Pancreas (tissue), 10 donors: ENCODE measurements around the gene FCAMR. TPM values are rescaled to one million over a fixed set of nuclear protein-coding genes. Genes with fewer than 3 reads are reported as not detected.
A peak's percentile ranks its signal among the peaks of the same experiment; 100 is the strongest.

ENCODE experiments used
- ATAC-seq, 4 donors: fragments of 200-7000 bp; cut with Tn5 transposase; one replicate each; pipeline versions ENCODE4 v1.8.0 to v1.9.1; 2020; ENCODE audit warnings: mild to moderate bottlenecking in 4 of 4, moderate library complexity in 4 of 4
- DNase-seq, 6 donors: peaks; one replicate each; pipeline ENCODE4 v3.0.0-alpha.2; 2020
- FAIRE-seq: peaks from 2 replicates; lab custom pipeline; 2012; peaks lifted over from hg19 to GRCh38; lab: Jason Lieb, UNC
- H3K27ac ChIP-seq, 4 donors: fragments of 200-600 bp; sonication (generic); 1 replicate in 3 of 4; 2 replicates in 1 of 4; pipeline versions ENCODE4 v1.5.0 to v1.8.0; 2020
- H3K27me3 ChIP-seq, 4 donors: fragments of 200-600 bp; one replicate each; pipeline ENCODE4 v1.8.0; 2021
- H3K36me3 ChIP-seq, 3 donors: fragments of 200-600 bp; sonication (generic) in 1 of 3; one replicate each; pipeline versions ENCODE4 v1.5.0 to v1.8.0; 2020 to 2021
- H3K4me1 ChIP-seq, 3 donors: fragments of 200-600 bp; one replicate each; pipeline ENCODE4 v1.8.0; 2021
- H3K4me3 ChIP-seq, 4 donors: fragments of 200-600 bp; sonication (generic) in 2 of 4; one replicate each; pipeline versions ENCODE4 v1.5.0 to v1.8.0; 2020 to 2021
- H3K9me3 ChIP-seq, 4 donors: fragments of 200-600 bp; one replicate each; pipeline ENCODE4 v1.8.0; 2021
- CTCF ChIP-seq, 4 donors: fragments of 200-600 bp; sonication (generic) in 3 of 4; IDR thresholded peaks; one replicate each; pipeline versions ENCODE4 v1.5.0 to v1.8.0; 2021; ENCODE audit warnings: antibody characterized with exemption in 4 of 4
- WGBS, 2 donors: extraction: QIAGEN DNeasy Blood & Tissue Kit; methylation state at CpG; one replicate each; pipeline ENCODE4 v1.1.7; 2013; 5-methylcytosine and 5-hydroxymethylcytosine counted together
- intact Hi-C, 3 donors: fragments of 100-400 bp; cut with DNase I; formaldehyde crosslinking; loops; one replicate each; pipeline versions ENCODE4 v1.11.1 to v1.14.2; 2022
- polyA plus RNA-seq, 2 donors: library from polyadenylated mRNA; stranded (reverse); fragments of 200-250 nt; gene quantifications; one replicate each; pipeline ENCODE4 v1.2.3, GENCODE V29; 2013
- total RNA-seq, 6 donors: library from RNA; stranded (reverse); fragmentation: NEBNext Ultra II Directional in 4 of 6; extraction: Animal tissue kit (Norgen Biotek cat#: 25700) in 4 of 6; gene quantifications; one replicate each; pipeline versions ENCODE4 v1.2.1 to v1.2.4, GENCODE V29; 2021 to 2023
- donor health status: healthy with polysubstance abuse.
- donor health status: DM: no; HTN: no; CAD: no; lungs with moderate emphysema.
- donor health status: DM: no; HTN: no; CAD: no.
- donor health status: control.
- donor health status: control.
- donor health status: Bipolar disorder and iron deficiency.
- donor health status: DM: yes; HTN: yes; CAD: no.
- donor health status: DM: no; HTN: no; CAD: no.
- donor health status: DM: no; HTN: no; CAD: no.
- donor health status: DM: yes; HTN: yes; CAD: no.

Gene FCAMR
- total and polyA plus RNA-seq, 8 donors = not detected

- Histone ChIP-seq H3K27ac (peak overlapping the region; percentile 59 to 93 (median 74)), H3K4me1 (peaks cover 0 to 27% (median 7%) of the 10 kb centered on the region in 3 donors), H3K9me3 (no peaks in the 10 kb centered on the region), H3K36me3 (no peaks in the 10 kb centered on the region), H3K4me3 (peak overlapping the region; percentile 23 to 49 (median 38)), H3K27me3 (no peaks in the 10 kb centered on the region)
- WGBS, 2 donors = 31 to 37% methylated on average over 13 to 14 of the region's 14 CpGs
- no peak for TF ChIP-seq CTCF (IDR thresholded peaks at IDR 0.05)
- FAIRE-seq (no peak), ATAC-seq (peak in 3 of 4 donors; percentile 3 to 13 (median 4)), DNase-seq (peak in 1 of 6 donors; percentile 77)
- intact Hi-C loops = loop anchor here in 2 of 3 donors (5.0 to 10.0 kb wide), 3 partner anchors 173 to 425 kb away; no protein-coding TSS in a partner anchor
These were observed 60.4 kb downstream of the FCAMR start for GRCh38 chr1:206909883-206910318.

GRCh38 chr1:206909161-206909882 is 60.9 kb downstream of the FCAMR start:
- ATAC-seq (peak; percentile 83 to 89 (median 86)), DNase-seq (peak; percentile 87 to 93 (median 91)), FAIRE-seq (no peak)
- no peaks in the 10 kb centered on the region for H3K27me3 ChIP-seq
- intact Hi-C loops = no loop called here
- TF ChIP-seq CTCF (IDR thresholded peaks at IDR 0.05) = no peak
- no peaks in the 10 kb centered on the region for H3K9me3 ChIP-seq
- peaks cover 0 to 27% (median 7%) of the 10 kb centered on the region in 3 donors for H3K4me1 ChIP-seq
- H3K27ac ChIP-seq = peak overlapping the region; percentile 59 to 93 (median 74)
- WGBS, 2 donors = 1% methylated on average over 48 to 69 of the region's 69 CpGs
- H3K36me3 ChIP-seq = no peaks in the 10 kb centered on the region
- H3K4me3 ChIP-seq = peak overlapping the region; percentile 23 to 49 (median 38)

GRCh38 chr1:206908038-206908437 is 62.2 kb downstream of the FCAMR start:
- H3K36me3 ChIP-seq = no peaks in the 10 kb centered on the region
- 76 to 82% methylated on average over 10 of the region's 10 CpGs for WGBS, 2 donors
- no peak overlapping the region for H3K27ac ChIP-seq
- no peak overlapping the region for H3K4me3 ChIP-seq
- no peak for FAIRE-seq
- H3K4me1 ChIP-seq = peaks cover 0 to 27% (median 7%) of the 10 kb centered on the region in 3 donors
- no peak for DNase-seq
- TF ChIP-seq CTCF (IDR thresholded peaks at IDR 0.05) = no peak
- H3K27me3 ChIP-seq = no peaks in the 10 kb centered on the region
- no peak for ATAC-seq
- intact Hi-C loops = no loop called here
- no peaks in the 10 kb centered on the region for H3K9me3 ChIP-seq

Other genes with a start within 250 kb of the FCAMR start
- gene IL19, start 199.7 kb downstream of the FCAMR start, total RNA-seq = not detected
- gene IL19, start 199.7 kb downstream of the FCAMR start, polyA plus RNA-seq = not detected
- under 1 TPM in 5 of 6 donors, not detected in 1; 0.12 to 0.81 (median 0.24) TPM for gene IL10, start 198.0 kb downstream of the FCAMR start, total RNA-seq
- under 1 TPM; 0.05 to 0.53 TPM for gene IL10, start 198.0 kb downstream of the FCAMR start, polyA plus RNA-seq
- gene IL20, start 104.8 kb downstream of the FCAMR start, total RNA-seq = not detected
- gene IL20, start 104.8 kb downstream of the FCAMR start, polyA plus RNA-seq = not detected
- gene IL24, start 73.0 kb downstream of the FCAMR start, total RNA-seq = not detected
- gene IL24, start 73.0 kb downstream of the FCAMR start, polyA plus RNA-seq = not detected
- 1 to 10 TPM in 3 of 6 donors, under 1 TPM in 3; 0.58 to 2.0 (median 0.97) TPM for gene FCMR, start 48.5 kb downstream of the FCAMR start, total RNA-seq
- 1 to 10 TPM in 1 of 2 donors, under 1 TPM in 1; 0.65 to 1.2 TPM for gene FCMR, start 48.5 kb downstream of the FCAMR start, polyA plus RNA-seq
- gene PIGR, start 24.0 kb downstream of the FCAMR start, total RNA-seq = 10 to 100 TPM; 19.3 to 83.4 (median 44.0) TPM
- 1 to 10 TPM; 7.1 to 8.4 TPM for gene PIGR, start 24.0 kb downstream of the FCAMR start, polyA plus RNA-seq
- gene C1orf116, start 62.3 kb upstream of the FCAMR start, total RNA-seq = 10 to 100 TPM in 4 of 6 donors, 1 to 10 TPM in 2; 7.8 to 26.9 (median 10.1) TPM
- gene C1orf116, start 62.3 kb upstream of the FCAMR start, polyA plus RNA-seq = 10 to 100 TPM in 1 of 2 donors, 1 to 10 TPM in 1; 9.4 to 11.7 TPM
- 1 to 10 TPM; 1.8 to 4.0 (median 2.3) TPM for gene YOD1, start 80.7 kb upstream of the FCAMR start, total RNA-seq
- gene YOD1, start 80.7 kb upstream of the FCAMR start, polyA plus RNA-seq = 1 to 10 TPM; 1.1 to 2.4 TPM
- gene PFKFB2, start 82.8 kb upstream of the FCAMR start, total RNA-seq = 10 to 100 TPM in 3 of 6 donors, 1 to 10 TPM in 3; 4.4 to 19.6 (median 9.9) TPM
- gene PFKFB2, start 82.8 kb upstream of the FCAMR start, polyA plus RNA-seq = 10 to 100 TPM in 1 of 2 donors, 1 to 10 TPM in 1; 8.0 to 28.5 TPM
- gene C4BPB, start 118.4 kb upstream of the FCAMR start, total RNA-seq = 1 to 10 TPM; 1.6 to 6.3 (median 3.1) TPM
- gene C4BPB, start 118.4 kb upstream of the FCAMR start, polyA plus RNA-seq = 10 to 100 TPM in 1 of 2 donors, 1 to 10 TPM in 1; 7.0 to 34.1 TPM
- gene C4BPA, start 133.8 kb upstream of the FCAMR start, total RNA-seq = 10 to 100 TPM in 1 of 6 donors, 1 to 10 TPM in 5; 1.4 to 15.4 (median 7.7) TPM
- 10 to 100 TPM in 1 of 2 donors, 1 to 10 TPM in 1; 7.2 to 11.9 TPM for gene C4BPA, start 133.8 kb upstream of the FCAMR start, polyA plus RNA-seq